Body of pancreas (tissue), 4 donors: ENCODE results near the gene PPP1R37. TPM values are rescaled to one million over a fixed set of nuclear protein-coding genes. Genes with fewer than 3 reads are reported as not detected.

Source experiments
- ATAC-seq: fragments of 150-250 bp; one replicate; pipeline ENCODE4 v1.9.1; 2016
- DNase-seq, 4 donors: peaks; one replicate each; pipeline ENCODE4 v3.0.0-alpha.2; 2019
- H3K27ac ChIP-seq, 4 donors: fragments of 200-600 bp; sonication (generic); 1 replicate in 3 of 4; 2 replicates in 1 of 4; pipeline versions ENCODE4 v1.5.1 to v1.6.1; 2016 to 2019; ENCODE audit warnings: mild to moderate bottlenecking in 1 of 4, mixed read lengths in 1 of 4, moderate library complexity in 1 of 4
- H3K27me3 ChIP-seq, 2 donors: fragments of 200-600 bp; sonication (generic); one replicate each; pipeline ENCODE4 v1.6.0; 2016; ENCODE audit warnings: mild to moderate bottlenecking in 1 of 2
- H3K36me3 ChIP-seq, 2 donors: fragments of 200-600 bp; sonication (generic); replicated peaks in 1 of 2; 2 replicates each; pipeline ENCODE4 v1.5.1; 2016; ENCODE audit warnings: low read depth in 2 of 2; ENCODE audit not compliant: insufficient read depth in 1 of 2
- H3K4me1 ChIP-seq: fragments of 200-600 bp; sonication (generic); one replicate; pipeline ENCODE4 v1.6.0; 2016
- H3K4me3 ChIP-seq, 2 donors: fragments of 200-600 bp; sonication (generic); 1 replicate in 1 of 2; 2 replicates in 1 of 2; pipeline ENCODE4 v1.5.1; 2016 to 2019
- H3K9me3 ChIP-seq, 3 donors: fragments of 200-600 bp; sonication (generic); 1 replicate in 2 of 3; 2 replicates in 1 of 3; pipeline ENCODE4 v1.5.1; 2016
- CTCF ChIP-seq, 7 experiments: fragments of 450-650 bp in 4 of 7; fragments of 200-600 bp in 3 of 7; sonication (generic) in 3 of 7; IDR thresholded peaks; one replicate each; pipeline ENCODE4 v1.5.1; 2016 to 2019; ENCODE audit warnings: antibody characterized with exemption in 7 of 7
- POLR2A ChIP-seq, 3 donors: fragments of 450-650 bp; IDR thresholded peaks; one replicate each; pipeline ENCODE4 v1.6.1; 2016; ENCODE audit warnings: antibody characterized with exemption in 3 of 3, mild to moderate bottlenecking in 2 of 3
- WGBS, 2 donors: methylation state at CpG; one replicate each; pipeline ENCODE4 v1.1.5; 2017; 5-methylcytosine and 5-hydroxymethylcytosine counted together
- intact Hi-C: fragments of 100-400 bp; cut with DNase I; formaldehyde crosslinking; loops from one replicate; pipeline ENCODE4 v1.15.1; 2023
- total RNA-seq, 2 donors: library from RNA; depleted of rRNA; stranded (reverse); fragments of >200 nt; gene quantifications; one replicate each; pipeline ENCODE4 v1.1.0, GENCODE V29; 2016

The PPP1R37 gene
- total RNA-seq, 2 donors from 2014 or later: 16.6 to 49.8 TPM

- H3K27ac ChIP-seq: no peak overlapping the region
- H3K36me3 ChIP-seq: no peaks in the 10 kb centered on the region
- no peak for ATAC-seq
- TF ChIP-seq CTCF (IDR thresholded peaks at IDR 0.05) (no peak), POLR2A (IDR thresholded peaks at IDR 0.05) (no peak)
- peaks cover 0 to 16% of the 10 kb centered on the region in 2 donors for H3K27me3 ChIP-seq
- peaks cover 14% of the 10 kb centered on the region for H3K4me1 ChIP-seq
- no peak overlapping the region for H3K4me3 ChIP-seq
- intact Hi-C loops: no loop called here
- no peak for DNase-seq
- WGBS, 2 donors: 89 to 95% methylated on average over 4 to 18 of the region's 18 CpGs
- H3K9me3 ChIP-seq: no peaks in the 10 kb centered on the region
Observed at GRCh38 chr19:45147835-45148676, 55.1 kb downstream of the PPP1R37 start.

- no peaks in the 10 kb centered on the region for H3K36me3 ChIP-seq
- ATAC-seq (no peak), DNase-seq (no peak)
- WGBS, 2 donors: 79 to 88% methylated on average over 9 of the region's 9 CpGs
- no peak overlapping the region for H3K4me3 ChIP-seq
- TF ChIP-seq CTCF (IDR thresholded peaks at IDR 0.05) (no peak), POLR2A (IDR thresholded peaks at IDR 0.05) (no peak)
- no peak overlapping the region for H3K27ac ChIP-seq
- peaks cover 24% of the 10 kb centered on the region for H3K4me1 ChIP-seq
- intact Hi-C loops: no loop called here
- H3K9me3 ChIP-seq: no peaks in the 10 kb centered on the region
- peaks cover 0 to 25% of the 10 kb centered on the region in 2 donors for H3K27me3 ChIP-seq
Observed at GRCh38 chr19:45149129-45149528, 56.1 kb downstream of the PPP1R37 start.

- Histone ChIP-seq H3K27ac (no peak overlapping the region), H3K9me3 (no peaks in the 10 kb centered on the region), H3K27me3 (peaks cover 0 to 25% of the 10 kb centered on the region in 2 donors), H3K36me3 (no peaks in the 10 kb centered on the region), H3K4me3 (no peak overlapping the region), H3K4me1 (peaks cover 24% of the 10 kb centered on the region)
- intact Hi-C loops: no loop called here
- no peak for ATAC-seq
- 87 to 91% methylated on average over 4 of the region's 4 CpGs for whole genome bisulfite sequencing, 2 donors
- no peak for DNase-seq
- no peak for TF ChIP-seq POLR2A (IDR thresholded peaks at IDR 0.05)
Observed at GRCh38 chr19:45150180-45150579, 57.2 kb downstream of the PPP1R37 start.

GRCh38 chr19:45150751-45151281 is 57.8 kb downstream of the PPP1R37 start:
- Histone ChIP-seq H3K27ac (no peak overlapping the region), H3K4me1 (peaks cover 24% of the 10 kb centered on the region), H3K9me3 (no peaks in the 10 kb centered on the region), H3K27me3 (peaks cover 0 to 25% of the 10 kb centered on the region in 2 donors), H3K36me3 (no peaks in the 10 kb centered on the region), H3K4me3 (no peak overlapping the region)
- 40 to 43% methylated on average over 3 to 4 of the region's 4 CpGs for WGBS, 2 donors
- no peak for ATAC-seq
- no peak for DNase-seq
- intact Hi-C loops: no loop called here
- TF ChIP-seq CTCF (IDR thresholded peaks at IDR 0.05): no peak
- TF ChIP-seq POLR2A (IDR thresholded peaks at IDR 0.05): no peak

GRCh38 chr19:45151320-45151719 is 58.3 kb downstream of the PPP1R37 start:
- no peak overlapping the region for H3K4me3 ChIP-seq
- no peak for DNase-seq
- peaks cover 24% of the 10 kb centered on the region for H3K4me1 ChIP-seq
- WGBS, 2 donors: 78 to 80% methylated on average over 1 to 7 of the region's 7 CpGs
- intact Hi-C loops: no loop called here
- ATAC-seq: no peak
- TF ChIP-seq POLR2A (IDR thresholded peaks at IDR 0.05): no peak
- no peak for TF ChIP-seq CTCF (IDR thresholded peaks at IDR 0.05)
- no peaks in the 10 kb centered on the region for H3K9me3 ChIP-seq
- peaks cover 0 to 25% of the 10 kb centered on the region in 2 donors for H3K27me3 ChIP-seq
- no peaks in the 10 kb centered on the region for H3K36me3 ChIP-seq
- H3K27ac ChIP-seq: no peak overlapping the region
